Esophagus squamous epithelium (tissue), 4 donors: Measurements from ENCODE around the gene RNU1-4.
"Not testable (repeated sequence)": the region's sequence is repeated elsewhere in the genome, so short reads cannot be mapped to it uniquely, and the experiment has no call there.

Experiments
- CTCF ChIP-seq, 6 experiments: fragments of 450-650 bp in 4 of 6; fragments of 200-600 bp in 2 of 6; sonication (generic) in 2 of 6; IDR thresholded peaks; one replicate each; pipeline ENCODE4 v1.5.1; 2016 to 2019; ENCODE audit warnings: antibody characterized with exemption in 6 of 6, mild to moderate bottlenecking in 4 of 6, moderate library complexity in 4 of 6
- POLR2A ChIP-seq, 4 donors: fragments of 450-650 bp; IDR thresholded peaks; one replicate each; pipeline ENCODE4 v1.6.1; 2017; ENCODE audit warnings: antibody characterized with exemption in 4 of 4, mild to moderate bottlenecking in 4 of 4, moderate library complexity in 3 of 4

GRCh38 chr1:16781033-16781432 is 40.7 kb downstream of the RNU1-4 start:
- TF ChIP-seq CTCF, POLR2A (IDR thresholded peaks at IDR 0.05): not testable (repeated sequence)
